Psoas muscle (tissue), 8 donors: ENCODE data around the gene ITGB5. TPM values are rescaled to one million over a fixed set of nuclear protein-coding genes. Genes with fewer than 3 reads are reported as not detected.
A peak's percentile ranks its signal among the peaks of the same experiment; 100 is the strongest.

ENCODE experiments used
- ATAC-seq, 4 donors: fragments of 200-7000 bp; cut with Tn5 transposase; one replicate each; pipeline ENCODE4 v1.9.1; 2020; ENCODE audit warnings: moderate library complexity in 3 of 4, mild to moderate bottlenecking in 2 of 4
- DNase-seq, 2 donors: peaks; one replicate each; pipeline ENCODE4 v3.0.0-alpha.2; 2020
- H3K27ac ChIP-seq: fragments of 200-600 bp; one replicate; pipeline ENCODE4 v1.8.0; 2022
- H3K27me3 ChIP-seq, 3 donors: fragments of 200-600 bp in 1 of 3; one replicate each; pipeline versions ENCODE4 v1.6.1 to v1.8.0; 2013 to 2022; ENCODE audit warnings: low read length in 2 of 3, mild to moderate bottlenecking in 2 of 3, moderate library complexity in 1 of 3; ENCODE audit not compliant: insufficient read depth in 3 of 3
- H3K36me3 ChIP-seq, 2 donors: fragments of 200-600 bp in 1 of 2; one replicate each; pipeline versions ENCODE4 v1.6.1 to v1.8.0; 2013 to 2022; ENCODE audit warnings: low read depth in 1 of 2, mild to moderate bottlenecking in 1 of 2, moderate library complexity in 1 of 2; ENCODE audit not compliant: insufficient read depth in 1 of 2
- H3K4me1 ChIP-seq: fragments of 200-600 bp; one replicate; pipeline ENCODE4 v1.8.0; 2022
- H3K4me3 ChIP-seq: fragments of 200-600 bp; one replicate; pipeline ENCODE4 v1.8.0; 2022; ENCODE audit warnings: mild to moderate bottlenecking
- H3K9me3 ChIP-seq: fragments of 200-600 bp; one replicate; pipeline ENCODE4 v1.8.0; 2022
- CTCF ChIP-seq: fragments of 200-600 bp; IDR thresholded peaks from one replicate; pipeline ENCODE4 v1.8.0; 2022; ENCODE audit warnings: antibody characterized with exemption
- WGBS, 3 donors: extraction: QIAGEN DNeasy Blood & Tissue Kit; methylation state at CpG; one replicate each; pipeline versions ENCODE4 v1.1.6 to v1.1.7; 2013; 5-methylcytosine and 5-hydroxymethylcytosine counted together
- intact Hi-C, 2 donors: fragments of 100-400 bp; cut with DNase I; formaldehyde crosslinking; loops; one replicate each; pipeline versions ENCODE4 v1.11.0 to v1.14.2; 2022
- polyA plus RNA-seq, 3 donors: library from polyadenylated mRNA; stranded (reverse); fragments of 200-250 nt; gene quantifications; one replicate each; pipeline ENCODE4 v1.2.3, GENCODE V29; 2013
- total RNA-seq, 4 donors: library from RNA; stranded (reverse); fragmentation: NEBNext Ultra II Directional in 2 of 4; extraction: Animal tissue kit (Norgen Biotek cat#: 25700) in 2 of 4; gene quantifications; one replicate each; pipeline versions ENCODE4 v1.2.1 to v1.2.4, GENCODE V29; 2021 to 2023
- donor health status: healthy with polysubstance abuse.
- donor health status: DM: no; HTN: no; CAD: no; lungs with moderate emphysema.
- donor health status: Bipolar disorder and iron deficiency.
- donor health status: healthy.
- donor health status: DM: yes; HTN: yes; CAD: no.
- donor health status: DM: no; HTN: no; CAD: no.
- donor health status: DM: no; HTN: no; CAD: no.
- donor health status: DM: yes; HTN: yes; CAD: no.

The ITGB5 gene
- total and polyA plus RNA-seq, 7 donors = 19.3 to 61.5 (median 37.5) TPM

- Histone ChIP-seq H3K4me3 (no peak overlapping the region), H3K9me3 (no peaks in the 10 kb centered on the region), H3K4me1 (peaks cover 9% of the 10 kb centered on the region), H3K27me3 (no peaks in the 10 kb centered on the region), H3K27ac (no peak overlapping the region), H3K36me3 (peaks cover 0 to 28% of the 10 kb centered on the region in 2 donors)
- 86 to 100% (median 94%) methylated on average over 1 of the region's 1 CpG for WGBS, 3 donors
- DNase-seq = no peak
- intact Hi-C loops = no loop called here
- ATAC-seq = no peak
- no peak for TF ChIP-seq CTCF
Measured at GRCh38 chr3:124823206-124823605, 64.0 kb downstream of the ITGB5 start.

GRCh38 chr3:124821356-124821755, 65.8 kb downstream of the ITGB5 start:
- WGBS, 3 donors = 94 to 97% (median 96%) methylated on average over 6 of the region's 6 CpGs
- H3K4me3 ChIP-seq = no peak overlapping the region
- peaks cover 9% of the 10 kb centered on the region for H3K4me1 ChIP-seq
- H3K27me3 ChIP-seq = no peaks in the 10 kb centered on the region
- no peak for DNase-seq
- intact Hi-C loops = no loop called here
- no peak for TF ChIP-seq CTCF
- H3K9me3 ChIP-seq = no peaks in the 10 kb centered on the region
- no peak overlapping the region for H3K27ac ChIP-seq
- ATAC-seq = no peak
- peaks cover 0 to 43% of the 10 kb centered on the region in 2 donors for H3K36me3 ChIP-seq

GRCh38 chr3:124818398-124819091, 68.6 kb downstream of the ITGB5 start:
- intact Hi-C loops = no loop called here
- ATAC-seq (peak in 2 of 4 donors; percentile 7 to 23), DNase-seq (no peak)
- Histone ChIP-seq H3K4me3 (no peak overlapping the region), H3K27ac (no peak overlapping the region), H3K36me3 (peaks cover 0 to 49% of the 10 kb centered on the region in 2 donors), H3K9me3 (no peaks in the 10 kb centered on the region), H3K4me1 (peaks cover 16% of the 10 kb centered on the region), H3K27me3 (no peaks in the 10 kb centered on the region)
- no peak for TF ChIP-seq CTCF
- 59 to 68% (median 62%) methylated on average over 8 to 9 of the region's 9 CpGs for WGBS, 3 donors

- no peak for DNase-seq
- H3K4me1 ChIP-seq = peaks cover 31% of the 10 kb centered on the region
- peaks cover 0 to 49% of the 10 kb centered on the region in 2 donors for H3K36me3 ChIP-seq
- ATAC-seq = no peak
- H3K4me3 ChIP-seq = no peak overlapping the region
- intact Hi-C loops = no loop called here
- WGBS, 3 donors = 95 to 97% (median 96%) methylated on average over 6 of the region's 6 CpGs
- no peak for TF ChIP-seq CTCF
- H3K27me3 ChIP-seq = no peaks in the 10 kb centered on the region
- H3K27ac ChIP-seq = no peak overlapping the region
- H3K9me3 ChIP-seq = no peaks in the 10 kb centered on the region
Measured at GRCh38 chr3:124817079-124817478, 70.1 kb downstream of the ITGB5 start.

GRCh38 chr3:124816206-124816605, 71.0 kb downstream of the ITGB5 start:
- no peaks in the 10 kb centered on the region for H3K27me3 ChIP-seq
- no peaks in the 10 kb centered on the region for H3K9me3 ChIP-seq
- ATAC-seq (no peak), DNase-seq (no peak)
- peaks cover 0 to 49% of the 10 kb centered on the region in 2 donors for H3K36me3 ChIP-seq
- no peak overlapping the region for H3K27ac ChIP-seq
- no peak overlapping the region for H3K4me3 ChIP-seq
- no peak for TF ChIP-seq CTCF
- WGBS, 3 donors = 97 to 99% (median 99%) methylated on average over 4 of the region's 4 CpGs
- H3K4me1 ChIP-seq = peaks cover 40% of the 10 kb centered on the region
- intact Hi-C loops = no loop called here
